Endothelial cell of umbilical vein (primary cell): Measurements from ENCODE around the gene RNF222. TPM values are rescaled to one million over a fixed set of nuclear protein-coding genes. Genes with fewer than 3 reads are reported as not detected.
"Not testable (repeated sequence)": the region's sequence is repeated elsewhere in the genome, so short reads cannot be mapped to it uniquely, and the experiment has no call there.

Source experiments
- BruUV-seq: library from RNA; stranded (reverse); fragments of 400-500 nt; replicated peaks from 2 replicates; lab custom pipeline; 2021; lab: Mats Ljungman, UMichigan
- CTCF ChIA-PET: fragments of 300-600, 350-600 bp; sonication (Branson Sonifier 250); formaldehyde crosslinking; loops from one replicate; lab custom pipeline; 2021; ENCODE audit warnings: antibody characterized with exemption, inconsistent platforms; lab: Charles Lee
- POLR2A ChIA-PET: fragments of 300-600, 350-600 bp; sonication (Branson Sonifier 250); formaldehyde crosslinking; loops from one replicate; lab custom pipeline; 2021; ENCODE audit warnings: antibody characterized with exemption, inconsistent platforms; lab: Charles Lee
- DNase-seq: peaks from one replicate; pipeline ENCODE4 v3.0.0-alpha.2; 2011; ENCODE audit warnings: low read depth, low spot score
- FAIRE-seq: peaks from 2 replicates; lab custom pipeline; 2011; peaks lifted over from hg19 to GRCh38; lab: Jason Lieb, UNC
- H2AFZ ChIP-seq: 2 replicates; pipeline ENCODE4 v1.6.0; 2012; ENCODE audit warnings: low read depth, low read length, control low read depth, inconsistent platforms
- H3K27ac ChIP-seq: 2 replicates; pipeline ENCODE4 v1.5.1; 2011; ENCODE audit warnings: low read depth, mild to moderate bottlenecking, control low read depth, low read length, moderate library complexity; ENCODE audit not compliant: insufficient read depth
- H3K27me3 ChIP-seq, 2 experiments: 2 replicates each; pipeline versions ENCODE4 v1.6.0 to v1.6.1; 2011; ENCODE audit warnings: low read length in 2 of 2, mixed read lengths in 1 of 2; ENCODE audit not compliant: control insufficient read depth in 2 of 2, insufficient read depth in 2 of 2
- H3K36me3 ChIP-seq, 2 experiments: 2 replicates in 1 of 2; 3 replicates in 1 of 2; pipeline ENCODE4 v1.5.1; 2011; ENCODE audit warnings: low read length in 2 of 2, mild to moderate bottlenecking in 1 of 2, moderate library complexity in 1 of 2; ENCODE audit not compliant: control insufficient read depth in 2 of 2, insufficient read depth in 2 of 2; ENCODE audit errors: extremely low read depth in 1 of 2
- H3K4me1 ChIP-seq: 3 replicates; pipeline ENCODE4 v1.5.1; 2011; ENCODE audit warnings: mild to moderate bottlenecking, low read length; ENCODE audit not compliant: control insufficient read depth, insufficient read depth; ENCODE audit errors: extremely low read depth
- H3K4me2 ChIP-seq: 2 replicates; pipeline ENCODE4 v1.6.1; 2011; ENCODE audit warnings: low read length, control low read depth, mixed read lengths; ENCODE audit not compliant: insufficient read depth
- H3K4me3 ChIP-seq, 3 experiments: fragments of 200-600 bp in 1 of 3; sonication (generic), shearing (Covaris generic) in 1 of 3; replicated peaks in 1 of 3; 2 replicates each; pipeline ENCODE4 v1.5.1; 2011 to 2016; ENCODE audit warnings: control low read depth in 3 of 3, low read length in 3 of 3, mild to moderate bottlenecking in 2 of 3, inconsistent platforms in 1 of 3, low read depth in 1 of 3, moderate library complexity in 1 of 3; ENCODE audit not compliant: insufficient read depth in 1 of 3
- H3K79me2 ChIP-seq: 2 replicates; pipeline ENCODE4 v1.6.0; 2012; ENCODE audit warnings: low read length, inconsistent platforms; ENCODE audit not compliant: control insufficient read depth, insufficient read depth
- H3K9ac ChIP-seq: replicated peaks from 2 replicates; pipeline ENCODE3; 2011; ENCODE audit warnings: low read length, control low read depth; ENCODE audit not compliant: insufficient read depth; ENCODE audit errors: extremely low read depth
- H3K9me1 ChIP-seq: replicated peaks from 3 replicates; pipeline ENCODE4 v1.6.0; 2011; ENCODE audit warnings: mild to moderate bottlenecking, low read length; ENCODE audit not compliant: control insufficient read depth, insufficient read depth; ENCODE audit errors: extremely low read depth
- H3K9me3 ChIP-seq: replicated peaks from 2 replicates; pipeline ENCODE4 v1.5.1; 2012; ENCODE audit warnings: low read length, inconsistent platforms; ENCODE audit not compliant: control insufficient read depth, insufficient read depth
- H4K20me1 ChIP-seq: replicated peaks from 2 replicates; pipeline ENCODE3; 2011; ENCODE audit warnings: mild to moderate bottlenecking, low read length; ENCODE audit not compliant: control insufficient read depth, insufficient read depth; ENCODE audit errors: extremely low read depth
- EZH2 ChIP-seq: IDR thresholded peaks from 2 replicates; pipeline ENCODE4 v1.6.1; 2012; ENCODE audit warnings: borderline replicate concordance, low read depth, mild to moderate bottlenecking, moderate library complexity, low read length, inconsistent platforms; ENCODE audit not compliant: severe bottlenecking
- FOS ChIP-seq: IDR thresholded peaks from 2 replicates; pipeline ENCODE4 v1.6.1; 2011; ENCODE audit warnings: mild to moderate bottlenecking, low read length, moderate library complexity, borderline replicate concordance; ENCODE audit not compliant: insufficient read depth
- GATA2 ChIP-seq: IDR thresholded peaks from 2 replicates; pipeline ENCODE4 v1.7.0; 2011; ENCODE audit warnings: low read depth, mild to moderate bottlenecking, moderate library complexity, mixed read lengths, low read length; ENCODE audit not compliant: insufficient read length, insufficient read depth
- JUN ChIP-seq: IDR thresholded peaks from 2 replicates; pipeline ENCODE4 v1.6.1; 2011; ENCODE audit warnings: borderline replicate concordance, low read depth; ENCODE audit not compliant: insufficient read length, insufficient read depth
- MYC ChIP-seq: IDR thresholded peaks from one replicate; pipeline ENCODE4 v1.6.1; 2011; ENCODE audit warnings: mild to moderate bottlenecking, low read depth, low read length
- POLR2A ChIP-seq: IDR thresholded peaks from 2 replicates; pipeline ENCODE4 v1.6.1; 2012; ENCODE audit warnings: low read depth, mild to moderate bottlenecking, control low read depth, low read length
- POLR2AphosphoS5 ChIP-seq: IDR thresholded peaks from 2 replicates; pipeline ENCODE4 v1.6.1; 2012; ENCODE audit warnings: low read depth, mild to moderate bottlenecking, control low read depth, low read length, moderate library complexity; ENCODE audit not compliant: insufficient read depth
- dilution Hi-C: fragments of 300-500 bp; cut with MboI; formaldehyde crosslinking; loops from one replicate; pipeline ENCODE4 v1.15.0; 2019; ENCODE audit warnings: low sequenced_read_pairs; ENCODE audit not compliant: extremely low pct_ligation_motif_present
- intact Hi-C: fragments of 100-400 bp; cut with micrococcal nuclease; formaldehyde crosslinking; loops from one replicate; pipeline ENCODE4 v1.10.0; 2022
- polyA plus RNA-seq, 4 experiments: library from polyadenylated mRNA; depleted of rRNA in 3 of 4; stranded (reverse) in 3 of 4; unstranded in 1 of 4; fragments of >200 nt; gene quantifications; 2 replicates each; pipeline versions ENCODE4 v1.2.1 to v1.2.3, GENCODE V29; 2011 to 2012; ENCODE audit warnings: missing spikeins in 1 of 4
- total RNA-seq: library from RNA; stranded (reverse); gene quantifications from 2 replicates; pipeline ENCODE4 v1.2.3, GENCODE V29; 2021
- TF ChIP-seq, protein P1 (sequence below): IDR thresholded peaks from 2 replicates; pipeline ENCODE4 v1.6.1; 2011; ENCODE audit not compliant: insufficient read depth, insufficient read length
- TF ChIP-seq, protein P2 (sequence below), 2 donors: IDR thresholded peaks; 1 replicate in 1 of 2; 2 replicates in 1 of 2; pipeline ENCODE4 v1.5.1; 2011; ENCODE audit warnings: low read length in 2 of 2, mild to moderate bottlenecking in 2 of 2, moderate library complexity in 2 of 2, control low read depth in 1 of 2, inconsistent platforms in 1 of 2, low read depth in 1 of 2; ENCODE audit not compliant: insufficient read depth in 1 of 2; ENCODE audit errors: extremely low read depth in 1 of 2

The RNF222 gene
- total and polyA plus RNA-seq, 2 donors (not counting 3 experiments of a cell fraction or from before 2014, with no cell fraction given): not detected

DNA sequence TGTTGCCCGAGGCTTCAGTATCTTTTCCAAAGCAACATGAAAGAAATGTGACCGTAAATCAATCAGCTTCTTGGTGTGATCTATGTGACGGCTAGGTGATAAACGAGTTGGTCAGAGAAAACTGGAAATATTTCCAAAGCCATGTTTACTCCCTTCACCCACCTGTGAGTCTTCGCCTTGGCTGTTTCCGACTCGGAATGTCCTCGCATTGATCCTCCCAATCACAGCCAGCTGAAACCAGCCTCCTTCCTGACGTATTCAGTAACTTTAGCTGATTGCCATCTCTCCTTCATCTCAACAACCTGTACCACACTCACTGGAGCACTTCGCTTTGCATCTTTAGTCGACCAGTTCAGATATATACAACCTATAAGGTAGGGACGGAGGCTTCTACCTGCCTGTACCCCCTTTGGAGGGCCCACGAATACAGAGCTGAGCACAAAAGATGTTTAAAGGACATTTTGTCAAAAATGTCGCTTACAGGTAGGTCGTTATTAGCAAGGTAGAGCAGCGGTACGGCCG is 21.8 kb downstream of the RNF222 start:
- H4K20me1 ChIP-seq: no peaks in the 10 kb centered on the region
- no peak for TF ChIP-seq JUN
- TF ChIP-seq POLR2AphosphoS5: no peak
- TF ChIP-seq, protein P1, sequence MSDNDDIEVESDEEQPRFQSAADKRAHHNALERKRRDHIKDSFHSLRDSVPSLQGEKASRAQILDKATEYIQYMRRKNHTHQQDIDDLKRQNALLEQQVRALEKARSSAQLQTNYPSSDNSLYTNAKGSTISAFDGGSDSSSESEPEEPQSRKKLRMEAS: no peak
- TF ChIP-seq, protein P2, sequence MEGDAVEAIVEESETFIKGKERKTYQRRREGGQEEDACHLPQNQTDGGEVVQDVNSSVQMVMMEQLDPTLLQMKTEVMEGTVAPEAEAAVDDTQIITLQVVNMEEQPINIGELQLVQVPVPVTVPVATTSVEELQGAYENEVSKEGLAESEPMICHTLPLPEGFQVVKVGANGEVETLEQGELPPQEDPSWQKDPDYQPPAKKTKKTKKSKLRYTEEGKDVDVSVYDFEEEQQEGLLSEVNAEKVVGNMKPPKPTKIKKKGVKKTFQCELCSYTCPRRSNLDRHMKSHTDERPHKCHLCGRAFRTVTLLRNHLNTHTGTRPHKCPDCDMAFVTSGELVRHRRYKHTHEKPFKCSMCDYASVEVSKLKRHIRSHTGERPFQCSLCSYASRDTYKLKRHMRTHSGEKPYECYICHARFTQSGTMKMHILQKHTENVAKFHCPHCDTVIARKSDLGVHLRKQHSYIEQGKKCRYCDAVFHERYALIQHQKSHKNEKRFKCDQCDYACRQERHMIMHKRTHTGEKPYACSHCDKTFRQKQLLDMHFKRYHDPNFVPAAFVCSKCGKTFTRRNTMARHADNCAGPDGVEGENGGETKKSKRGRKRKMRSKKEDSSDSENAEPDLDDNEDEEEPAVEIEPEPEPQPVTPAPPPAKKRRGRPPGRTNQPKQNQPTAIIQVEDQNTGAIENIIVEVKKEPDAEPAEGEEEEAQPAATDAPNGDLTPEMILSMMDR (IDR thresholded peaks at IDR 0.05; ENCODE audit: extremely low read depth in 1 of 2, insufficient read depth in 1 of 2, low read depth in 1 of 2, low read length in 2 of 2): no peak
- no peak for TF ChIP-seq POLR2A
- no peak for TF ChIP-seq EZH2
- no peak for TF ChIP-seq MYC
- TF ChIP-seq FOS: no peak
- no peak for TF ChIP-seq GATA2
- H3K9me1 ChIP-seq: no peaks in the 10 kb centered on the region
- no peak for DNase-seq
- no peak for FAIRE-seq
- peak overlapping the region; percentile 75 for H3K27ac ChIP-seq
- H3K4me1 ChIP-seq: peaks cover 20% of the 10 kb centered on the region
- H3K36me3 ChIP-seq: peaks cover 17 to 25% of the 10 kb centered on the region in 2 experiments
- POLR2A ChIA-PET: interaction anchor here (1.0 to 2.9 kb wide), 6 partner anchors 15 to 128 kb away, joined by 3 to 21 read pairs (median 4); partner anchors contain the start of genes CTC1 and RANGRF
- peak overlapping the region; percentile 45 to 71 (median 64) for H3K4me3 ChIP-seq
- peak overlapping the region; percentile 78 for H3K9ac ChIP-seq
- no peaks in the 10 kb centered on the region for H3K9me3 ChIP-seq
- H2AFZ ChIP-seq: no peak overlapping the region
- TSS peak; percentile 68 for BruUV-seq
- intact Hi-C loops (loop anchor here (1.0 kb wide), 3 partner anchors 15 to 65 kb away; partner anchors contain the start of gene ARHGEF15), dilution Hi-C loops (no loop called here)
- CTCF ChIA-PET: interaction anchor here (1.1 to 3.3 kb wide), 6 partner anchors 15 to 75 kb away, joined by 3 to 39 read pairs (median 12); no protein-coding TSS in a partner anchor
- H3K79me2 ChIP-seq: peaks cover 25% of the 10 kb centered on the region
- peak overlapping the region; percentile 82 for H3K4me2 ChIP-seq
- no peaks in the 10 kb centered on the region for H3K27me3 ChIP-seq

GRCh38 chr17:8373856-8374255 is 23.8 kb downstream of the RNF222 start:
- H3K4me1 ChIP-seq, CTCF ChIA-PET, intact Hi-C loops, dilution Hi-C loops, H3K4me2 ChIP-seq, H3K4me3 ChIP-seq, H4K20me1 ChIP-seq, H3K79me2 ChIP-seq, POLR2A ChIA-PET, H3K9me1 ChIP-seq, DNase-seq, H3K9me3 ChIP-seq, H3K27ac ChIP-seq, FAIRE-seq, H3K9ac ChIP-seq, BruUV-seq, H2AFZ ChIP-seq, H3K27me3 ChIP-seq: not testable (repeated sequence)
- H3K36me3 ChIP-seq: peaks cover 14 to 16% of the 10 kb centered on the region in 2 experiments
